Keratinocyte (primary cell): ENCODE data around the gene HTR2C. TPM values are rescaled to one million over a fixed set of nuclear protein-coding genes. Genes with fewer than 3 reads are reported as not detected.

Experiments
- DNase-seq: peaks from one replicate; pipeline ENCODE4 v3.0.0-alpha.2; 2011; ENCODE audit warnings: low read depth, missing footprints, low spot score
- FAIRE-seq: peaks from 2 replicates; lab custom pipeline; 2011; peaks lifted over from hg19 to GRCh38; lab: Jason Lieb, UNC
- H2AFZ ChIP-seq: 2 replicates; pipeline ENCODE4 v1.6.0; 2012; ENCODE audit warnings: low read length, control low read depth, inconsistent platforms; ENCODE audit not compliant: control insufficient read depth
- H3K27ac ChIP-seq: 2 replicates; pipeline ENCODE4 v1.5.1; 2011; ENCODE audit warnings: low read length; ENCODE audit not compliant: control insufficient read depth, insufficient read depth
- H3K27me3 ChIP-seq: 3 replicates; pipeline ENCODE4 v1.6.0; 2011; ENCODE audit warnings: low read length; ENCODE audit not compliant: control insufficient read depth, insufficient read depth; ENCODE audit errors: extremely low read depth
- H3K36me3 ChIP-seq, 2 experiments: 2 replicates in 1 of 2; 3 replicates in 1 of 2; pipeline ENCODE4 v1.5.1; 2011; ENCODE audit warnings: low read length in 2 of 2, mild to moderate bottlenecking in 1 of 2; ENCODE audit not compliant: control insufficient read depth in 2 of 2, insufficient read depth in 2 of 2; ENCODE audit errors: extremely low read depth in 1 of 2
- H3K4me1 ChIP-seq: 3 replicates; pipeline ENCODE4 v1.5.1; 2011; ENCODE audit warnings: low read length; ENCODE audit not compliant: control insufficient read depth, insufficient read depth; ENCODE audit errors: extremely low read depth
- H3K4me2 ChIP-seq: 3 replicates; pipeline ENCODE4 v1.6.0; 2011; ENCODE audit warnings: low read depth, low read length; ENCODE audit not compliant: control insufficient read depth, insufficient read depth; ENCODE audit errors: extremely low read depth
- H3K4me3 ChIP-seq, 3 experiments: fragments of 200-600 bp in 1 of 3; sonication (generic) in 1 of 3; 2 replicates in 2 of 3; 3 replicates in 1 of 3; pipeline ENCODE4 v1.5.1; 2011 to 2016; ENCODE audit warnings: low read length in 3 of 3, mild to moderate bottlenecking in 3 of 3, control low read depth in 2 of 3, inconsistent platforms in 1 of 3, low read depth in 1 of 3, mixed read lengths in 1 of 3, mixed run types in 1 of 3, moderate library complexity in 1 of 3; ENCODE audit not compliant: control insufficient read depth in 2 of 3, insufficient read depth in 2 of 3; ENCODE audit errors: extremely low read depth in 1 of 3
- H3K79me2 ChIP-seq: 2 replicates; pipeline ENCODE4 v1.6.0; 2012; ENCODE audit warnings: low read length; ENCODE audit not compliant: control insufficient read depth, insufficient read depth
- H3K9ac ChIP-seq: 3 replicates; pipeline ENCODE4 v1.6.0; 2011; ENCODE audit warnings: low read length; ENCODE audit not compliant: control insufficient read depth, insufficient read depth; ENCODE audit errors: extremely low read depth
- H3K9me1 ChIP-seq: 3 replicates; pipeline ENCODE4 v1.6.0; 2011; ENCODE audit warnings: low read length; ENCODE audit not compliant: control insufficient read depth, insufficient read depth; ENCODE audit errors: extremely low read depth
- H3K9me3 ChIP-seq: 2 replicates; pipeline ENCODE4 v1.5.1; 2012; ENCODE audit warnings: low read depth, low read length; ENCODE audit not compliant: control insufficient read depth
- H4K20me1 ChIP-seq: 3 replicates; pipeline ENCODE4 v1.6.0; 2011; ENCODE audit warnings: low read length; ENCODE audit not compliant: control insufficient read depth, insufficient read depth; ENCODE audit errors: extremely low read depth
- EZH2 ChIP-seq: IDR thresholded peaks from one replicate; pipeline ENCODE4 v1.6.1; 2012; ENCODE audit warnings: inconsistent platforms, mild to moderate bottlenecking, low read length, moderate library complexity
- dilution Hi-C: fragments of 300-500 bp; cut with MboI; formaldehyde crosslinking; loops from one replicate; pipeline ENCODE4 v1.7.0; 2020; ENCODE audit warnings: low sequenced_read_pairs; ENCODE audit not compliant: extremely low pct_ligation_motif_present
- polyA plus RNA-seq, 5 experiments: library from polyadenylated mRNA; depleted of rRNA in 3 of 5; stranded (reverse) in 3 of 5; stranded (forward) in 1 of 5; unstranded in 1 of 5; fragments of >200 nt; gene quantifications; 1 replicate in 1 of 5; 2 replicates in 3 of 5; 3 replicates in 1 of 5; pipeline versions ENCODE4 v1.2.1 to v1.2.3, GENCODE V29; 2011 to 2012; ENCODE audit warnings: missing spikeins in 2 of 5, low read depth in 1 of 5, low replicate concordance in 1 of 5
- TF ChIP-seq, protein P1 (sequence below), 3 experiments: IDR thresholded peaks in 1 of 3; conservative IDR thresholded peaks in 1 of 3; optimal IDR thresholded peaks in 1 of 3; 2 replicates in 2 of 3; 3 replicates in 1 of 3; pipeline versions ENCODE3 to v1.5.1; 2011; ENCODE audit warnings: low read length in 3 of 3, mild to moderate bottlenecking in 3 of 3, moderate library complexity in 2 of 3, control low read depth in 1 of 3, inconsistent platforms in 1 of 3; ENCODE audit not compliant: insufficient read depth in 2 of 3; ENCODE audit errors: extremely low read depth in 1 of 3

The HTR2C gene
- polyA plus RNA-seq, 1 donor (not counting 4 experiments of a cell fraction or from before 2014, with no cell fraction given) = not detected

DNA sequence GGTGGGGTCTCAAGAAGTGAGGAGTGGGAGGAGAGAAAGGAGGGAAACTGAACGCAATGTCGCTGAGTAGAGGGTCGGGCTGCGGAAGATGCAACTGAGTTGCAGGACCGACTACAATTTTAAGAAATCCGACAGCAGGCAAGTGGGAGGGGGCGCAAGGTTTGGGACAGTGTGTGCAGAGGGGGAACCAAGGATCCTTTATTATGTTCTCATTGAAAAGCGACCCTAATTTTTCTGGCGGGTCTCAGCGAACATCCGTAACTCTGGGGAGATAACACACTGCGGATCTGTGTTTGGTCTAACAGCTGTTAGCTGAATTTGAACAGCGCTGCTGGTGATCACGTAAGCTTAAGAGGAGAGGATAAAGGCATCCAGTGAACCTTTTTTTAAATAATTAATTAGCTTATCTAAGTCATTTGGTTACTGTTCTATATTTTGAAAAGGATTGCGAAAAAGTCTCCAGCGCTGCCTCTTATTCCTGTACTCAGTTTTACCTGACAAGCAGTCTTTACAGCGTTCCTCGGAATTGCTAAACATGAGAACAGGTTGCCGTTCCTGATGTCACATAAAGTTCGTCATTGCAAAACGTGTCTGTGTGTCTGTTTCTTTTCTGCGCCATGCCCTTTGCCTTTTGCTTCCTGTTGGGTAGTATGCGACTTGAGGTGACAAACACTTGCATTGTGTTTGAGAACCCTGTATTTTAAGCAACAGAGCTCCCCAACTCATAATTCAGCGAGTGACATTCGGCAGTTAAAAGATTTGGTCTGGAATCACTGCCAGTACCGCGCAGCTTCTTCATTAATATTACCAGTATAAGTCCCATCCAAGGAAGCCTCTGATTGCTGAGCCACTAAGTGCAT lies 1.3 kb downstream of the HTR2C start:
- FAIRE-seq (no peak), DNase-seq (no peak)
- H3K9ac ChIP-seq = no peak overlapping the region
- TF ChIP-seq EZH2 = peak; percentile 51
- TF ChIP-seq, protein P1, sequence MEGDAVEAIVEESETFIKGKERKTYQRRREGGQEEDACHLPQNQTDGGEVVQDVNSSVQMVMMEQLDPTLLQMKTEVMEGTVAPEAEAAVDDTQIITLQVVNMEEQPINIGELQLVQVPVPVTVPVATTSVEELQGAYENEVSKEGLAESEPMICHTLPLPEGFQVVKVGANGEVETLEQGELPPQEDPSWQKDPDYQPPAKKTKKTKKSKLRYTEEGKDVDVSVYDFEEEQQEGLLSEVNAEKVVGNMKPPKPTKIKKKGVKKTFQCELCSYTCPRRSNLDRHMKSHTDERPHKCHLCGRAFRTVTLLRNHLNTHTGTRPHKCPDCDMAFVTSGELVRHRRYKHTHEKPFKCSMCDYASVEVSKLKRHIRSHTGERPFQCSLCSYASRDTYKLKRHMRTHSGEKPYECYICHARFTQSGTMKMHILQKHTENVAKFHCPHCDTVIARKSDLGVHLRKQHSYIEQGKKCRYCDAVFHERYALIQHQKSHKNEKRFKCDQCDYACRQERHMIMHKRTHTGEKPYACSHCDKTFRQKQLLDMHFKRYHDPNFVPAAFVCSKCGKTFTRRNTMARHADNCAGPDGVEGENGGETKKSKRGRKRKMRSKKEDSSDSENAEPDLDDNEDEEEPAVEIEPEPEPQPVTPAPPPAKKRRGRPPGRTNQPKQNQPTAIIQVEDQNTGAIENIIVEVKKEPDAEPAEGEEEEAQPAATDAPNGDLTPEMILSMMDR (optimal IDR thresholded peaks at IDR 0.05 in 1 of 3, IDR thresholded peaks at IDR 0.05 in 1 of 3, conservative IDR thresholded peaks at IDR 0.05 in 1 of 3; ENCODE audit: extremely low read depth in 1 of 3, insufficient read depth in 2 of 3, low read length in 3 of 3) = no peak
- H3K27ac ChIP-seq = no peak overlapping the region
- dilution Hi-C loops = no loop called here
- no peaks in the 10 kb centered on the region for H3K9me1 ChIP-seq
- no peak overlapping the region for H2AFZ ChIP-seq
- H3K4me2 ChIP-seq = no peak overlapping the region
- H3K9me3 ChIP-seq = peaks cover 4% of the 10 kb centered on the region
- no peaks in the 10 kb centered on the region for H3K79me2 ChIP-seq
- H3K36me3 ChIP-seq = no peaks in the 10 kb centered on the region
- no peak overlapping the region for H3K4me3 ChIP-seq
- peaks cover 55% of the 10 kb centered on the region for H3K27me3 ChIP-seq
- H4K20me1 ChIP-seq = no peaks in the 10 kb centered on the region
- H3K4me1 ChIP-seq = no peaks in the 10 kb centered on the region

DNA sequence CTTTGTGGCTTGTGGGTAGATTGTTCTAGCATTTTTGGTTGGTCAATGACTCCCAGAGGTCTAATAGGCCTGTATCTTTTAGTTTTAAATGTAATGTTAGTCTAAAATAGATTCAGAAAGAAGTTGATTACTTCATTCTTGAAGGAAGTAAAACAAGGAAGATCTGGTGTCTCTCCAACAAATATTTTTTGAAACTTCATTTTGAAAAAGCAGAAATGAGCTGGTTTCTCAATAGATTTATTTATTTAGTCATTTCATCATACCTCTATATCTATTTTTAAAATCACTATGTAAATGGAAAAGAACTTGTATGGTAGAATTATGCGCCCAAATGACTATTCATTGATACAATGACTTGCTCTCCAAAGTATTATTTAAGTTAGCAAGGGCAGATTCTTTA lies 7.2 kb downstream of the HTR2C start:
- Histone ChIP-seq H4K20me1 (no peaks in the 10 kb centered on the region), H3K36me3 (no peaks in the 10 kb centered on the region), H3K4me3 (no peak overlapping the region), H3K4me1 (no peaks in the 10 kb centered on the region), H3K9ac (no peak overlapping the region), H3K27me3 (no peaks in the 10 kb centered on the region), H3K9me1 (no peaks in the 10 kb centered on the region), H3K79me2 (no peaks in the 10 kb centered on the region), H3K27ac (no peak overlapping the region), H3K4me2 (no peak overlapping the region), H3K9me3 (no peaks in the 10 kb centered on the region), H2AFZ (no peak overlapping the region)
- dilution Hi-C loops = no loop called here
- DNase-seq (no peak), FAIRE-seq (no peak)
- TF ChIP-seq EZH2 = no peak
- TF ChIP-seq, protein P1 (optimal IDR thresholded peaks at IDR 0.05 in 1 of 3, IDR thresholded peaks at IDR 0.05 in 1 of 3, conservative IDR thresholded peaks at IDR 0.05 in 1 of 3; ENCODE audit: extremely low read depth in 1 of 3, insufficient read depth in 2 of 3, low read length in 3 of 3) = no peak
